CD4-positive, alpha-beta T cell treated with Interferon gamma for 1 hour (primary cell): ENCODE measurements around the gene ZNF521.
"Not testable (repeated sequence)": the region's sequence is repeated elsewhere in the genome, so short reads cannot be mapped to it uniquely, and the experiment has no call there.

Experiments
- DNase-seq: peaks from one replicate; pipeline ENCODE4 v3.0.0-alpha.2; 2020

ZNF521 gene

GRCh38 chr18:25288340-25288938 is 63.5 kb downstream of the ZNF521 start:
- no peak for DNase-seq

DNA sequence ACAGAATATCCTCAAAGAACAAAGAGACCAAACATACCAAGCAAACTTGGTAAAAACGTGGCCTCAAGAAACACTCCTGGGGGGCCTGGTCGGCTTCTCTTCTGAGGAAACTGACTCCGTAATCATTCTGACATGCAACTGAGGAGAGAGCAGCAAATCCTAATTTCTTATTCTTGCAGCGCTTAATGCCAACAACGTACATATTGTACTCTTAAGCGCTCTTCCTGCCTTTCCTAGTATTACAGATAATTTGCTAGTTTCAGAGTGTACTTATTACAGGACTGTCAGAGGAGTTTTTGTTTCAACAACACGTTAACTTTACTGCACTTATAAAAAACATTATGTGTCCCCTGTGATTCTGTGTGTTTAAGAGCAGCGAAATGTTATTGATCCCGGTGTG is 64.9 kb downstream of the ZNF521 start:
- no peak for DNase-seq

DNA sequence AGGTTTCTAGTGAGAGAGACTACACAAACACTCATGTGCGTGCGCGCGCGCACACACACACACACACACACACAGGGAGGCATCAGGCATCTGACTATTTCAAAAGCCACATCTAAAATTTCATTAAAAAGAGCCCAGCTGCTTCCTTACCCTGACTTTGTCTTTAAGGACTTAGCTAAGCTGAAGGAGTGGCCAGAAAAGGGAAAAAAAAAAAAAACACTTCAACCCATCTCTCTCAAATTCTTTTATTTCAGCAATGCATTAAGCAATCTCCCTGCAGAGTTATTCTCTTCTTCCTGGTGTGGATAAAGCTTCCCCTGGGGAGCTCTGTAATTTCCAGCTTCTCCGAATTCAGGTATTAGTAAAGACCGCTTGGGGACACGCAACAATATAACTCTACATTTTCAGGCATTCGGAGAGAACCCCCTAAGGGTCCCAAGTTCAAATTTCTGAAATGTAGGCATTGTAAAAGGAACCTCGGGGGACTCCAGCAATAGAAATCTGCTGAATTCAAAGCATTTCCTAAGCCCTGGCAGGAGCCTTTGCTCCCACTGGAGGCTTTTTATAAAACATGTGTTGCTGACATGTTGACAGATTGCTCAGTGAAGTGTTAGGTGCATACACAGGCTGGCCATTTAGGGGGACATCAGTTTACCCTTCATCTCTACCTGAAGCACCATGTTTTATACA is 67.0 kb downstream of the ZNF521 start:
- DNase-seq, result no peak

DNA sequence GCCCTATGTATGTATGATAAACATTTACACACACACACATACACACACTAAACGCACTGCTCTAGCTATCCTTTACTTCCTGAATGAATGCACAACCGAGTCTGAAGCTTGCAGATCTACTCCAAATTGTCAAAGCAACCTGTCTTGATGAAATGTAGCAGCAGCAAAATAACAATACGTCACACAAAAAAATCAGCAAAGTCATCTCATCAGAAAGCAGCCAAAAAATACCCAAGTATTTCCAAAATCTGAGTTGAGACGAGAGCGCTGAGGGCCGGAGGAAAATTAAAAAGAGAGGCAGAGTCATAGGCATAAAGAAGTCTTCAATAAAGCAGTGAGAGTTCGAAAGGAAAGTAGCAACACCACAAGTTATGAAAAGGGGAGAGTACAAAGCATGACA is 67.7 kb downstream of the ZNF521 start:
- DNase-seq, result no peak

DNA sequence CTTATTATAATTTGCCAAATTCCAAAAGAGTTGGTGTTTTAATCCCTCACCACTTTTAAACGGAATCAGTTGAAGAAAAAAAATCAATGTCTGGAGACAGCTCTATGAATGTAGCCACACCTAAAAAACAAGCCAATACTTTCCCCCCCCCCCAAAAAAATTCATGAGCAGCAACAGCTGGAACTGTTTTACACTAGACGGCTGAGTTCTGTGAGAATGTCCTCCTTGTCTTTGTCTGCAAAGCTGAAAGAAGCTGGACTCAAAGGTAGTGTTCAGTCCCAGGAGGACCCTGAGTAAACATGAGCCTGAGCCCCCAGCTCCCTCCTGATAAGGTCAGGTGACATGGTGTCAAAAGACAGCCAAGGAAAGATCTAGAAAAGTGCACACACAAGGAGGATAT is 68.2 kb downstream of the ZNF521 start:
- no peak for DNase-seq

DNA sequence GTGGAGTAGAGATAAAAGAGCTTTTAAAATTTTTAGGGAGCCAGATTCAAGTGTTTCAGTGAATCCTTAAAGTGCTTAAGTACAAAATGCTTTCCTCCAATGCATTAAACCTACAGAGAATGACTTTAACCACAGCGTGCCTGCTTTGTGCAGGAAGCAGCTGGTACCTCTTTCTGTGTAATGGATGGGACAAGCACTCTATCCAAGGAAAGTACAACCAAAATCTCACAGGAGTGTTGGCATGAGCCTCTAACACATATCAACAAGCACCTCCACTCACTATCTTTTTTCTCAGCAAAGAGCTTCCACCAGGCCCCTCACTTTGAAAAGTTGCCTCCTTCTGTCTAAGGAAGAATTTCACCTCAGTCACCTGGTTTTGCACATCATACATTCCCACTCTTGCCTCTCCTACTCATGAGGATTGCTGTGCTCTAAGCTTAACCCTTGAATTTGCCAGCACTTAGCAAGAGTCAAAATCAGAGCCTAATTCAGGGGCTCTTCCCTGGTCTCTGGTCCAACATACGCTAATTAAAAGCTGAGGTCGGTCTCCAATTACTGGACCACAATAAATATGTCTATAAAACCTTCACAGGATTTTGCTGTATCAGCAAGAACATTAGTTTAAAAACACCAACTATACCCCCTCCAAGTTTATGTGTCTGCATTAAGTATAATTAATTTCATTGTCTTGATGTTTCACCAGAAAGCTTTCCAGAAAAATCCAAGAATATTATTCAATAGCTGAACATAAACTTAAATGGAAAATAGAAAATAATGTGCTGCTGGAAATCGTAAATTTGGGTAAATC is 68.9 kb downstream of the ZNF521 start:
- DNase-seq, result no peak

- DNase-seq, result no peak
Observed at GRCh38 chr18:25282282-25282681, 69.7 kb downstream of the ZNF521 start.

- no peak for DNase-seq
Observed at GRCh38 chr18:25281556-25281955, 70.4 kb downstream of the ZNF521 start.

- no peak for DNase-seq
Observed at GRCh38 chr18:25279961-25280360, 72.0 kb downstream of the ZNF521 start.

GRCh38 chr18:25279556-25279955 is 72.4 kb downstream of the ZNF521 start:
- DNase-seq, result no peak

DNA sequence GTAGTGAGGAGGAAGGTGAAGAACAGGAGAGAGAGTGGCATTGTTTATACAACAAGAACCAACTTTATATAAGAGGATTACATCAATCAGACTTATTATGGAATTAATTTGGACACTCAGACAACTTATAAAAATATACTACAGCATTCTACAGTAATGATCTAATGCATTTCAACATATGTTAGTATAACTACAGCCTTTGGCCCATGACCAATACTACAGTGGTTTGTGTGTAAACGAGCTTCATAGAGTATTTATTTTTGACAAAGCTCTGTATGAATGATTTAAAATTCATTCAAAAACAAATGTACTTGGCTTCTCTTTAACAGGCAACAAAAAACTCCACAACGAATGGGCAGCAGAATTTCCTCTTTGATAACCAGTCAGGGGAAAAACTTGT is 72.8 kb downstream of the ZNF521 start:
- no peak for DNase-seq

GRCh38 chr18:25278394-25278793 is 73.6 kb downstream of the ZNF521 start:
- no peak for DNase-seq

DNA sequence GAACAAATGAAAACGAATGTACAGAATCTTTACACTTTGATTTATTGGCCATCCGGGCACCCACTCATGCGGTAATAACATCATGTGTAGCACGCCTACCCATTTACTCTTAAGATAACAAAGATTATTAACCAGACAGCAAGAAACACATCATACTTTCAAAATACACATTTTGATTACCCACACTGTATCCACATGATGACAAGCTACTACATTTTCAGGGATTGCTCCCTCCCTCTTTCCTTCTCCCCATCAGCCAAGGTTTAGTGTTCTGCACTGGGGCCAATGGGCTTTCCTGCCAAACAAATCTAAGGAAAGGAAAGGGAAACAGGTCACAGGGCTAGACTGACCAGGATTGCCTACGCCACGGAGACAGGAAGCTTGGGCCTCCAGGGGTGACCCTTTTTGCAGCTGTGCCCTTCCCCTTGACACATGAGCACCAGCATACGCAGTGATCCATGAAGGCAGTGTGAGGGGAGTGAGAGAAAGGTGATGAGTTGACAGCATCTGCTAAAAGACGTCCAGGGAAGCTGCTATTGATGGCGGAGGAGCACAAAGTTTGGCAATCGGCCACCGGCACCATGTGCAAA is 76.5 kb downstream of the ZNF521 start:
- no peak for DNase-seq

- DNase-seq, result no peak
Observed at GRCh38 chr18:25274926-25275325, 77.0 kb downstream of the ZNF521 start.

- not testable (repeated sequence) for DNase-seq
Observed at GRCh38 chr18:25266931-25267527, 84.9 kb downstream of the ZNF521 start.

DNA sequence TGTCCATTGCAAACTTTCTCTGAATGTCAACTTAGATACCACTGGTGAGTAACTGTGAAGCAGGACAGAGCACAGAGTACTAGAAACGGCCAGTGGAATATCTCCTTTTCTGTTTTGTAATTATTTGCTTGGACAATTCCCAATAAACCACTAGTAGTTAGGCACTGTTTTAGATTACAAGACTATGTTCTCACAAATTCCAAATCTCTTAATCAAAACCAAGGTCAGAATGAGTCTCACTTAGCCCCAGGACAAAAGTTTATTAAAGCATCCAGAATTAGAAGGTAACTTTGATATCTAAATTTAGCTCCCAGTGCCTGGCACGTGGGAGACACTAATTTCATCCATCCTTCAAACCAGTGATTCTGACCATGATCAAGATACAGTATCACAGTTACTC is 89.0 kb downstream of the ZNF521 start:
- DNase-seq, result no peak

- DNase-seq, result no peak
Observed at GRCh38 chr18:25261768-25262167, 90.2 kb downstream of the ZNF521 start.

DNA sequence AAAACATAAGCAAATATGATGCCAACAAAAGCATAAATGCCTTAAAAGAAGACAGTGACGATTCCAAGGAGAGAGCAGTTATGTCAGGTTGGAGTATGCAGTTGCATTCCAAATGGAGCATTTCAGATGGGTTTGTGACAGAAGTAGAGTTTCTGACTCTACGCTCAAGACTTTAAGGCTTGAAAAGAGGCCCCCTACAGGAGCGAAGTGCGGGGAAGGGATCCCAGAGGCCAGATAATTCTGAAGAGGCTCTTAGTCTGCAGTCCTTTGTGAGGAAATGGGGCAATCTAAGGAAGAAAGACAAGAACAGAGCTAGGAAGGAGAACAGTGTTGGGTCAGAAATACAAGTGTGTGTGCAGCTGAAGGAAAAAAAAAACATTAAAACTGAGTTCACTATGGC is 95.5 kb downstream of the ZNF521 start:
- no peak for DNase-seq

- no peak for DNase-seq
Observed at GRCh38 chr18:25253779-25254178, 98.2 kb downstream of the ZNF521 start.

- DNase-seq, result no peak
Observed at GRCh38 chr18:25253136-25253535, 98.8 kb downstream of the ZNF521 start.

GRCh38 chr18:25251068-25251467 is 100.9 kb downstream of the ZNF521 start:
- DNase-seq, result no peak

DNA sequence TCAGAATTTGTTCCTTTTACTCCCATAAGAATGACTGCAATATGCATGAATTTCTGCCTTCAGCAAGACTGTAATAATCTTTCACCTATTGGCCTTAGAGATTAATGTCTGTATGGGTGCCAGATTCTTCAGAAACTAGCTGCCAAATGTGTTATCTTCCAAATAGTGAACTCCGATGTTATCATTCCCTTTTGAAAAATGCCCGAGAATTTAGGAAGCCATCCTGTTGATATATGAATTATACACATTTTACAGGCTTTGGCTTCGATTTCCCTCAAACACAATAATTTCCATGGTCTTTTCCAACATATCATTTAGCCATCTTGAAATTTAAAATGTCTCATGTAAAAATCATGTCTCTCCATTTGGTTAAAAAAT is 101.5 kb downstream of the ZNF521 start:
- no peak for DNase-seq

- no peak for DNase-seq
Observed at GRCh38 chr18:25248755-25249154, 103.2 kb downstream of the ZNF521 start.
